Measurements from ENCODE around the gene HTR3E.

HTR3E gene

DNA sequence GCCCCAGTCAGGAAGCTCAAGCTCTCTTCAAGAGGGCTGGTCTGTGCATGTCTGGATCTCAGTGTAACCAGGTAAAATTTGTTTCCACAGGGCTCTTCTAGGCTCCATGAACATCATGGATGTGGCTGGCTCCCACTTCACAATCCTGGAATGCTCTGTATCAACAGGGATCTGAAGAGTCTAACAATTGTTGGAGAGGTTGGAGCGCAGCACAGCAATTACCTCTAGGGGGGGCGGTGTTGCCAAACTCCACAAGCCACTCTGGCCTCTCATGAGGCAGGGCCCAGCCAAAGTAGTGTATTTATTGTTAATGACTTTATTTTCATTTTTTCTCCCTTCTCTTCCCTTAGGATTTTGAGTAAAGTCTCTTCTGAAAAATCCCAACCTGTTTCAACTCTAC, 32.1 kb downstream of the HTR3E start:
- TF ChIP-seq EZH2phosphoT487 (IDR thresholded peaks at IDR 0.05; ENCODE audit: borderline replicate concordance, low read length): no peak
- TF ChIP-seq CTCF (IDR thresholded peaks at IDR 0.05; ENCODE audit: low read depth, low read length, poor library complexity, severe bottlenecking): peak; percentile 53
- no peaks in the 10 kb centered on the region for H3K27me3 ChIP-seq (ENCODE audit: control insufficient read depth, low read length)
- no peak overlapping the region for H3K4me2 ChIP-seq (ENCODE audit: low read length)
- peaks cover 7% of the 10 kb centered on the region for H3K4me1 ChIP-seq (ENCODE audit: control insufficient read depth, low read length)
- H3K36me3 ChIP-seq (ENCODE audit: control insufficient read depth, low read length): no peaks in the 10 kb centered on the region
- H3K27ac ChIP-seq (ENCODE audit: low read depth, low read length): no peak overlapping the region
- H3K4me3 ChIP-seq (ENCODE audit: low read length): no peak overlapping the region
- no peaks in the 10 kb centered on the region for H3K9me3 ChIP-seq (ENCODE audit: control insufficient read depth, insufficient read depth, low read length)
- no peaks in the 10 kb centered on the region for H3K9me2 ChIP-seq (replicated peaks; ENCODE audit: control insufficient read depth, low read length)
- 0 out of 2 replicates have a peak, but pooled peaks cover 7% of the 10 kb centered on the region for H3F3A ChIP-seq (ENCODE audit: control insufficient read depth, insufficient read depth)
- no peaks in the 10 kb centered on the region for H4K20me1 ChIP-seq (ENCODE audit: control insufficient read depth, insufficient read depth, low read depth, low read length)
- peaks cover 4% of the 10 kb centered on the region; the same call in 1 of the 2 replicates for H3K79me2 ChIP-seq (ENCODE audit: control insufficient read depth, low read length)

DNA sequence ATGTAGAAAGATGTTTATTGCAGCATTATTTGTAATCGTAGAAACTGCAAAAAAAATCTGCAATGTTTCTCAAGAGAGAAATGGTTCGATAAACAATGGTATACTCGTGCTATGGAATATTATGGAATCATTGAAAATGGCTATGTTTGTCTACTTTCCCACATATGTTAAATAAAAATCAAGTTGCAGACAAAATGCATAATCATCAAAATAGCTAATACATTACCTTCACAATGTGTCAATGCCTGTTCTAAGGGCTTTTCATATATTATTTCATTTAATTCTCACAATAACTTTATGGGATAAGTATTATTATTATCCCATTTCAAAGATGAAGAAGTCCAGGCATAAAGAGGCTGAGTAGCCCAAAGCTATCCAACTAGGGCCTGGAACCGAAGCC, 36.1 kb downstream of the HTR3E start:
- Histone ChIP-seq H3K9me3 (ENCODE audit: control insufficient read depth, insufficient read depth, low read length) (no peaks in the 10 kb centered on the region), H3K4me2 (ENCODE audit: low read length) (no peak overlapping the region), H3K79me2 (ENCODE audit: control insufficient read depth, low read length) (peaks cover 43% of the 10 kb centered on the region), H4K20me1 (ENCODE audit: control insufficient read depth, insufficient read depth, low read depth, low read length) (0 out of 2 replicates have a peak, but pooled peaks cover 5% of the 10 kb centered on the region), H3K36me3 (ENCODE audit: control insufficient read depth, low read length) (peaks cover 26% of the 10 kb centered on the region), H3F3A (ENCODE audit: control insufficient read depth, insufficient read depth) (0 out of 2 replicates have a peak, but pooled peaks cover 7% of the 10 kb centered on the region), H3K4me3 (ENCODE audit: low read length) (no peak overlapping the region), H3K27ac (ENCODE audit: low read depth, low read length) (no peak overlapping the region), H3K27me3 (ENCODE audit: control insufficient read depth, low read length) (no peaks in the 10 kb centered on the region), H3K4me1 (ENCODE audit: control insufficient read depth, low read length) (peaks cover 20% of the 10 kb centered on the region), H3K9me2 (replicated peaks; ENCODE audit: control insufficient read depth, low read length) (no peaks in the 10 kb centered on the region)
- no peak for TF ChIP-seq EZH2phosphoT487 (IDR thresholded peaks at IDR 0.05; ENCODE audit: borderline replicate concordance, low read length)
- TF ChIP-seq CTCF (IDR thresholded peaks at IDR 0.05; ENCODE audit: low read depth, low read length, poor library complexity, severe bottlenecking): no peak

- Histone ChIP-seq H3K27ac (ENCODE audit: low read depth, low read length) (peak overlapping the region; percentile 44), H3K27me3 (ENCODE audit: control insufficient read depth, low read length) (no peaks in the 10 kb centered on the region), H3K4me2 (ENCODE audit: low read length) (peak overlapping the region; percentile 92), H3K36me3 (ENCODE audit: control insufficient read depth, low read length) (peaks cover 34% of the 10 kb centered on the region), H3F3A (ENCODE audit: control insufficient read depth, insufficient read depth) (0 out of 2 replicates have a peak, but pooled peaks cover 7% of the 10 kb centered on the region), H3K4me3 (ENCODE audit: low read length) (peak overlapping the region; percentile 91), H3K4me1 (ENCODE audit: control insufficient read depth, low read length) (peaks cover 20% of the 10 kb centered on the region), H3K9me3 (ENCODE audit: control insufficient read depth, insufficient read depth, low read length) (no peaks in the 10 kb centered on the region), H3K9me2 (replicated peaks; ENCODE audit: control insufficient read depth, low read length) (no peaks in the 10 kb centered on the region), H4K20me1 (ENCODE audit: control insufficient read depth, insufficient read depth, low read depth, low read length) (0 out of 2 replicates have a peak, but pooled peaks cover 5% of the 10 kb centered on the region), H3K79me2 (ENCODE audit: control insufficient read depth, low read length) (peaks cover 54% of the 10 kb centered on the region)
- TF ChIP-seq CTCF (IDR thresholded peaks at IDR 0.05; ENCODE audit: low read depth, low read length, poor library complexity, severe bottlenecking) (no peak), EZH2phosphoT487 (IDR thresholded peaks at IDR 0.05; ENCODE audit: borderline replicate concordance, low read length) (no peak)
These were observed 37.2 kb downstream of the HTR3E start for GRCh38 chr3:184133840-184134745.

Measured in DOHH2 (cell line).